HEK293 (cell line): ENCODE data around the gene PCBP3.

Experiments used
- CTCF ChIA-PET: fragments of 350-600 bp; formaldehyde crosslinking; extraction: SDS; loops from one replicate; lab custom pipeline; 2021; ENCODE audit warnings: antibody characterized with exemption; lab: Yijun Ruan, JAX
- POLR2A ChIA-PET: fragments of 300-600 bp; formaldehyde crosslinking; extraction: SDS; loops from one replicate; lab custom pipeline; 2020; ENCODE audit warnings: antibody characterized with exemption, inconsistent platforms; lab: Yijun Ruan, JAX
- H3K27ac ChIP-seq: fragments of 200-500 bp; sonication (Bioruptor generic); 2 replicates; pipeline ENCODE4 v1.5.1; 2014; ENCODE audit warnings: low read depth, low read length, control low read depth, inconsistent platforms; ENCODE audit errors: extremely low read depth
- H3K36me3 ChIP-seq, 2 experiments: fragments of 200-500 bp in 1 of 2; sonication (Bioruptor generic) in 1 of 2; 1 replicate in 1 of 2; 2 replicates in 1 of 2; pipeline ENCODE4 v1.5.1; 2014 to 2017; ENCODE audit warnings: inconsistent platforms in 2 of 2, low read length in 2 of 2; ENCODE audit not compliant: control insufficient read depth in 2 of 2, insufficient read depth in 1 of 2
- H3K4me1 ChIP-seq: fragments of 200-500 bp; sonication (Bioruptor generic); 2 replicates; pipeline ENCODE4 v1.5.1; 2014; ENCODE audit warnings: mild to moderate bottlenecking, low read length, inconsistent platforms; ENCODE audit not compliant: control insufficient read depth, insufficient read depth
- H3K4me3 ChIP-seq: 2 replicates; pipeline ENCODE4 v1.5.1; 2011; ENCODE audit warnings: low read depth, mild to moderate bottlenecking, control low read depth, low read length, moderate library complexity
- H3K9me3 ChIP-seq: fragments of 200-500 bp; sonication (Bioruptor generic); 2 replicates; pipeline ENCODE4 v1.5.1; 2014; ENCODE audit warnings: low read depth, low read length, inconsistent platforms; ENCODE audit not compliant: control insufficient read depth, insufficient read depth
- BCL11A ChIP-seq: fragments of 450-650 bp; formaldehyde crosslinking; IDR thresholded peaks from 2 replicates; pipeline ENCODE4 v1.5.1; 2016; ENCODE audit warnings: low read depth, missing biosample characterization, missing genetic modification characterization
- CTCF ChIP-seq: fragments of 450-650 bp; formaldehyde crosslinking; IDR thresholded peaks from 2 replicates; pipeline ENCODE4 v1.5.1; 2016; ENCODE audit warnings: missing biosample characterization, missing genetic modification characterization
- ELK4 ChIP-seq: IDR thresholded peaks from 2 replicates; pipeline ENCODE4 v1.6.1; 2011; ENCODE audit warnings: mild to moderate bottlenecking, low read depth, low read length, borderline replicate concordance
- GLIS1 ChIP-seq: fragments of 450-650 bp; formaldehyde crosslinking; IDR thresholded peaks from 2 replicates; pipeline ENCODE4 v1.5.1; 2016; ENCODE audit warnings: missing biosample characterization, missing genetic modification characterization
- KLF10 ChIP-seq: fragments of 450-650 bp; IDR thresholded peaks from 2 replicates; pipeline ENCODE4 v1.5.1; 2018; ENCODE audit warnings: missing biosample characterization, mild to moderate bottlenecking, missing genetic modification characterization
- REPIN1 ChIP-seq: fragments of 450-650 bp; formaldehyde crosslinking; IDR thresholded peaks from 2 replicates; pipeline ENCODE4 v1.5.1; 2017; ENCODE audit warnings: missing biosample characterization, missing genetic modification characterization, low read depth
- SCRT2 ChIP-seq: fragments of 450-650 bp; formaldehyde crosslinking; IDR thresholded peaks from 2 replicates; pipeline ENCODE4 v1.5.1; 2016; ENCODE audit warnings: missing biosample characterization, missing genetic modification characterization
- ZBTB20 ChIP-seq: fragments of 450-650 bp; formaldehyde crosslinking; IDR thresholded peaks from 2 replicates; pipeline ENCODE4 v1.5.1; 2016; ENCODE audit warnings: missing biosample characterization, missing genetic modification characterization
- ZNF146 ChIP-seq: fragments of 450-650 bp; formaldehyde crosslinking; IDR thresholded peaks from 2 replicates; pipeline ENCODE4 v1.5.1; 2016; ENCODE audit warnings: missing biosample characterization, missing genetic modification characterization
- ZNF174 ChIP-seq: fragments of 450-650 bp; formaldehyde crosslinking; IDR thresholded peaks from 2 replicates; pipeline ENCODE4 v1.5.0; 2017; ENCODE audit warnings: missing biosample characterization, mild to moderate bottlenecking, missing genetic modification characterization
- ZNF184 ChIP-seq: fragments of 450-650 bp; IDR thresholded peaks from 2 replicates; pipeline ENCODE4 v1.5.1; 2018; ENCODE audit warnings: missing biosample characterization, mild to moderate bottlenecking, missing genetic modification characterization
- ZNF19 ChIP-seq: fragments of 450-650 bp; formaldehyde crosslinking; IDR thresholded peaks from 2 replicates; pipeline ENCODE4; 2016; ENCODE audit warnings: missing biosample characterization, missing genetic modification characterization, low read depth
- ZNF202 ChIP-seq: fragments of 450-650 bp; formaldehyde crosslinking; IDR thresholded peaks from 2 replicates; pipeline ENCODE4 v1.5.1; 2016; ENCODE audit warnings: missing biosample characterization, missing genetic modification characterization, borderline replicate concordance
- ZNF248 ChIP-seq: fragments of 450-650 bp; formaldehyde crosslinking; IDR thresholded peaks from 2 replicates; pipeline ENCODE4 v1.5.1; 2017; ENCODE audit warnings: missing biosample characterization, missing genetic modification characterization
- ZNF354C ChIP-seq: fragments of 450-650 bp; formaldehyde crosslinking; IDR thresholded peaks from 2 replicates; pipeline ENCODE4 v1.5.1; 2016; ENCODE audit warnings: missing biosample characterization, missing genetic modification characterization, low read depth, borderline replicate concordance
- ZNF366 ChIP-seq: fragments of 450-650 bp; formaldehyde crosslinking; conservative IDR thresholded peaks from 2 replicates; pipeline ENCODE4 v1.5.1; 2016; ENCODE audit warnings: missing biosample characterization, missing genetic modification characterization
- ZNF48 ChIP-seq: fragments of 450-650 bp; formaldehyde crosslinking; IDR thresholded peaks from 2 replicates; pipeline ENCODE4 v1.5.1; 2016; ENCODE audit warnings: missing biosample characterization, missing genetic modification characterization
- ZNF544 ChIP-seq: fragments of 450-650 bp; formaldehyde crosslinking; IDR thresholded peaks from 2 replicates; pipeline ENCODE4 v1.5.0; 2017; ENCODE audit warnings: missing biosample characterization, missing genetic modification characterization
- ZNF558 ChIP-seq: fragments of 450-650 bp; formaldehyde crosslinking; IDR thresholded peaks from 2 replicates; pipeline ENCODE4 v1.5.1; 2016; ENCODE audit warnings: missing biosample characterization, missing genetic modification characterization
- ZNF610 ChIP-seq: fragments of 450-650 bp; formaldehyde crosslinking; IDR thresholded peaks from 2 replicates; pipeline ENCODE4 v1.5.1; 2016; ENCODE audit warnings: missing biosample characterization, missing genetic modification characterization, borderline replicate concordance
- ZNF660 ChIP-seq: fragments of 450-650 bp; IDR thresholded peaks from 2 replicates; pipeline ENCODE4 v1.5.1; 2018; ENCODE audit warnings: missing biosample characterization, mild to moderate bottlenecking, missing genetic modification characterization
- TF ChIP-seq, protein P1 (sequence below): fragments of 450-650 bp; formaldehyde crosslinking; IDR thresholded peaks from 2 replicates; pipeline ENCODE4 v1.5.1; 2016; ENCODE audit warnings: missing biosample characterization, missing genetic modification characterization
- TF ChIP-seq, protein P2 (sequence below): fragments of 450-650 bp; formaldehyde crosslinking; IDR thresholded peaks from 2 replicates; pipeline ENCODE4; 2016; ENCODE audit warnings: missing biosample characterization, missing genetic modification characterization

PCBP3 gene

GRCh38 chr21:45632637-45633251, 10.8 kb upstream of the PCBP3 start:
- no peak overlapping the region for H3K4me3 ChIP-seq
- TF ChIP-seq REPIN1 (tag by site-specific recombination) (no peak), ZNF174 (no peak), ZNF610 (tag by site-specific recombination) (no peak), BCL11A (tag by site-specific recombination) (no peak), ZNF660 (tag by site-specific recombination) (no peak), ZNF248 (tag by site-specific recombination) (no peak), SCRT2 (tag by site-specific recombination) (peak; percentile 56; the same call in 1 of the 2 replicates), GLIS1 (tag by site-specific recombination) (peak; percentile 85), ZNF19 (tag by site-specific recombination) (no peak), CTCF (tag by site-specific recombination) (no peak), ELK4 (no peak), ZNF366 (tag by site-specific recombination) (no peak), ZNF558 (tag by site-specific recombination) (no peak)
- TF ChIP-seq, protein P1, sequence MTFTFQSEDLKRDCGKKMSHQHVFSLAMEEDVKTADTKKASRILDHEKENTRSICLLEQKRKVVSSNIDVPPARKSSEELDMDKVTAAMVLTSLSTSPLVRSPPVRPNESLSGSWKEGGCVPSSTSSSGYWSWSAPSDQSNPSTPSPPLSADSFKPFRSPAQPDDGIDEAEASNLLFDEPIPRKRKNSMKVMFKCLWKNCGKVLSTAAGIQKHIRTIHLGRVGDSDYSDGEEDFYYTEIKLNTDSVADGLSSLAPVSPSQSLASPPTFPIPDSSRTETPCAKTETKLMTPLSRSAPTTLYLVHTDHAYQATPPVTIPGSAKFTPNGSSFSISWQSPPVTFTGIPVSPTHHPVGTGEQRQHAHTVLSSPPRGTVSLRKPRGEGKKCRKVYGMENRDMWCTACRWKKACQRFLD (tag by site-specific recombination) = no peak
- TF ChIP-seq, all 188 proteins: peak for 2
- Histone ChIP-seq H3K9me3 (no peaks in the 10 kb centered on the region), H3K36me3 (no peaks in the 10 kb centered on the region), H3K4me1 (no peaks in the 10 kb centered on the region), H3K27ac (no peak overlapping the region)
- POLR2A ChIA-PET = no interaction called here
- CTCF ChIA-PET = no interaction called here

DNA sequence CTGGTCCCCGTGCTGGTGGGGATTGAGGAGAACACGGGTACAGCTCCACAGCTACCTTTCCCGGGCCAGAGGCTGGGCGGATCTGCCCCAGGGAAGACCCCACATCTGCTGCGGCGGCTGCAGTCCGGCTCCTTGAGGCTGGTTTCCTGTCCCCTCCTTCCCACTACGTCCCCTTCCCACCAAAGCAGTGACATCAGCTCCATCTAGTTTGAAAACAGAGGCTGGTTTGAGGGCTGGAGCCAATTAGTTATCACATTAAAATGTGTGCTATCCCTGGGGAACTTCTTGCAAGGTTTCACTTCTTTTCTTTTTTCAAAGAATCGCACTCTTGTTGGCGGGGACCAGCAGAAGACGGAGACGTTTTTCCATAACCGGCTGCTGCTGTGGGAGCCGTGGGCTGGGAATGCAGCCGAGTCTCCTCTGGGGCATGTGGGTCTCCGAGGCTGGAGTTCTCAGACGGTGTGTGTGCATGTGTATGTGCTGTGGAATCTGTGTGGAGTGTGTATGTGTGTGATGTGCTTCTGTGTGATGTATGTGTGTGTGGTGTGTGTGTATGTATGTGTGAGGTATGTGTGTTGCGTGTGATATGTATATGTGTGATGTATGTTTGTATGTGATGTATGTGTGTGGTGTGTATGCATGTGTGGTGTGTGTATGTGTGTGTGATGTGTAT, 8.9 kb upstream of the PCBP3 start:
- Histone ChIP-seq H3K4me3 (no peak overlapping the region), H3K9me3 (no peaks in the 10 kb centered on the region), H3K27ac (no peak overlapping the region), H3K36me3 (no peaks in the 10 kb centered on the region), H3K4me1 (peaks cover 11% of the 10 kb centered on the region; the same call in 1 of the 2 replicates)
- ChIA-PET POLR2A (no interaction called here), CTCF (no interaction called here)
- TF ChIP-seq ZBTB20 (tag by site-specific recombination) = peak; percentile 21; the same call in 1 of the 2 replicates
- TF ChIP-seq ZNF202 (tag by site-specific recombination) = peak; percentile 5; the same call in 1 of the 2 replicates
- no peak for TF ChIP-seq KLF10 (tag by site-specific recombination)
- TF ChIP-seq ZNF184 (tag by site-specific recombination) = no peak
- peak; percentile 74 for TF ChIP-seq ZNF48 (tag by site-specific recombination)
- TF ChIP-seq, protein P2, sequence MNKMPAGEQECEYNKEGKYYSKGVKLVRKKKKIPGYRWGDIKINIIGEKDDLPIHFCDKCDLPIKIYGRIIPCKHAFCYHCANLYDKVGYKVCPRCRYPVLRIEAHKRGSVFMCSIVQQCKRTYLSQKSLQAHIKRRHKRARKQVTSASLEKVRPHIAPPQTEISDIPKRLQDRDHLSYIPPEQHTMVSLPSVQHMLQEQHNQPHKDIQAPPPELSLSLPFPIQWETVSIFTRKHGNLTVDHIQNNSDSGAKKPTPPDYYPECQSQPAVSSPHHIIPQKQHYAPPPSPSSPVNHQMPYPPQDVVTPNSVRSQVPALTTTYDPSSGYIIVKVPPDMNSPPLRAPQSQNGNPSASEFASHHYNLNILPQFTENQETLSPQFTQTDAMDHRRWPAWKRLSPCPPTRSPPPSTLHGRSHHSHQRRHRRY (tag by site-specific recombination) = 0 out of 2 replicates have a peak, but pooled peaks have one; percentile 63
- no peak for TF ChIP-seq ZNF354C (tag by site-specific recombination)
- 0 out of 2 replicates have a peak, but pooled peaks have one; percentile 1 for TF ChIP-seq ZNF146 (tag by site-specific recombination)
- TF ChIP-seq ZNF544 (tag by site-specific recombination) = peak; percentile 74; the same call in 1 of the 2 replicates
